Sigmoid colon (tissue), 7 donors: ENCODE measurements around the gene SLC9C2. TPM values are rescaled to one million over a fixed set of nuclear protein-coding genes. Genes with fewer than 3 reads are reported as not detected.
"Not testable (repeated sequence)": the region's sequence is repeated elsewhere in the genome, so short reads cannot be mapped to it uniquely, and the experiment has no call there.

Experiments used
- DNase-seq: peaks from one replicate; pipeline ENCODE4 v3.0.0-alpha.2; 2019
- H3K27ac ChIP-seq, 4 donors: fragments of 200-600 bp; sonication (generic); one replicate each; pipeline ENCODE4 v1.5.1; 2016 to 2019; ENCODE audit warnings: mild to moderate bottlenecking in 1 of 4
- H3K27me3 ChIP-seq, 3 donors: fragments of 200-600 bp; sonication (generic); one replicate each; pipeline ENCODE4 v1.5.1; 2019; ENCODE audit warnings: mild to moderate bottlenecking in 1 of 3
- H3K36me3 ChIP-seq, 4 donors: fragments of 200-600 bp; sonication (generic); one replicate each; pipeline ENCODE4 v1.5.1; 2016 to 2019
- H3K4me1 ChIP-seq, 4 donors: fragments of 200-600 bp; sonication (generic); one replicate each; pipeline ENCODE4 v1.5.1; 2017 to 2019
- H3K4me3 ChIP-seq, 4 donors: fragments of 200-600 bp; sonication (generic); one replicate each; pipeline ENCODE4 v1.5.1; 2017 to 2019; ENCODE audit warnings: mild to moderate bottlenecking in 2 of 4, moderate library complexity in 1 of 4
- H3K9me3 ChIP-seq, 4 donors: fragments of 200-600 bp in 3 of 4; sonication (generic) in 3 of 4; one replicate each; pipeline versions ENCODE4 v1.5.1 to v1.6.1; 2013 to 2019
- CTCF ChIP-seq, 4 experiments: fragments of 450-650 bp in 3 of 4; fragments of 200-600 bp in 1 of 4; IDR thresholded peaks; one replicate each; pipeline ENCODE4 v1.5.1; 2016 to 2019; ENCODE audit warnings: antibody characterized with exemption in 4 of 4, mild to moderate bottlenecking in 3 of 4, moderate library complexity in 2 of 4
- EP300 ChIP-seq, 4 donors: sonication (generic); formaldehyde crosslinking; IDR thresholded peaks; one replicate each; pipeline ENCODE4 v1.6.1; 2017; ENCODE audit warnings: antibody characterized with exemption in 4 of 4
- POLR2A ChIP-seq, 2 donors: fragments of 450-650 bp; IDR thresholded peaks; one replicate each; pipeline ENCODE4 v1.6.1; 2016; ENCODE audit warnings: antibody characterized with exemption in 2 of 2, mild to moderate bottlenecking in 2 of 2, moderate library complexity in 2 of 2
- POLR2AphosphoS5 ChIP-seq, 4 donors: sonication (generic); formaldehyde crosslinking; IDR thresholded peaks; one replicate each; pipeline ENCODE4 v1.6.1; 2017; ENCODE audit warnings: antibody characterized with exemption in 4 of 4
- WGBS, 2 donors: extraction: QIAGEN DNeasy Blood & Tissue Kit; methylation state at CpG; one replicate each; pipeline ENCODE4 v1.1.7; 2013; 5-methylcytosine and 5-hydroxymethylcytosine counted together
- intact Hi-C: fragments of 100-400 bp; cut with DNase I; formaldehyde crosslinking; loops from one replicate; pipeline ENCODE4 v1.15.1; 2023
- polyA plus RNA-seq, 3 donors: library from polyadenylated mRNA; stranded (reverse); fragments of 200-250 nt; gene quantifications; one replicate each; pipeline ENCODE4 v1.2.3, GENCODE V29; 2013
- total RNA-seq, 4 donors: library from RNA; depleted of rRNA; stranded (reverse); fragments of >200 nt; gene quantifications; one replicate each; pipeline ENCODE4 v1.1.0, GENCODE V29; 2016
- donor health status: healthy with polysubstance abuse.
- donor health status: Bipolar disorder and iron deficiency.
- donor health status: healthy.

SLC9C2 gene
- total and polyA plus RNA-seq, 7 donors, result not detected

- H3K4me3 ChIP-seq, result no peak overlapping the region
- 37 to 84% methylated on average over 2 of the region's 2 CpGs for WGBS, 2 donors
- H3K27ac ChIP-seq, result no peak overlapping the region
- intact Hi-C loops, result no loop called here
- no peaks in the 10 kb centered on the region for H3K9me3 ChIP-seq
- DNase-seq, result no peak
- no peaks in the 10 kb centered on the region for H3K27me3 ChIP-seq
- TF ChIP-seq POLR2A (IDR thresholded peaks at IDR 0.05) (no peak), EP300 (IDR thresholded peaks at IDR 0.05) (no peak), POLR2AphosphoS5 (IDR thresholded peaks at IDR 0.05) (no peak), CTCF (IDR thresholded peaks at IDR 0.05) (no peak)
- H3K4me1 ChIP-seq, result no peaks in the 10 kb centered on the region
- no peaks in the 10 kb centered on the region for H3K36me3 ChIP-seq
Measured at GRCh38 chr1:173496757-173497320, 106.0 kb downstream of the SLC9C2 start.

- Histone ChIP-seq H3K27me3 (no peaks in the 10 kb centered on the region), H3K4me3 (no peak overlapping the region), H3K36me3 (no peaks in the 10 kb centered on the region), H3K27ac (no peak overlapping the region), H3K4me1 (no peaks in the 10 kb centered on the region), H3K9me3 (no peaks in the 10 kb centered on the region)
- intact Hi-C loops, result no loop called here
- no peak for DNase-seq
- 72 to 92% methylated on average over 8 of the region's 8 CpGs for WGBS, 2 donors
- no peak for TF ChIP-seq POLR2AphosphoS5 (IDR thresholded peaks at IDR 0.05)
- no peak for TF ChIP-seq POLR2A (IDR thresholded peaks at IDR 0.05)
- no peak for TF ChIP-seq EP300 (IDR thresholded peaks at IDR 0.05)
- no peak for TF ChIP-seq CTCF (IDR thresholded peaks at IDR 0.05)
Measured at GRCh38 chr1:173495609-173496267, 107.1 kb downstream of the SLC9C2 start.

GRCh38 chr1:173493125-173493524 is 109.7 kb downstream of the SLC9C2 start:
- not testable (repeated sequence) for DNase-seq, H3K4me1 ChIP-seq

GRCh38 chr1:173491508-173491907 is 111.4 kb downstream of the SLC9C2 start:
- Histone ChIP-seq H3K9me3 (no peaks in the 10 kb centered on the region), H3K4me1 (no peaks in the 10 kb centered on the region), H3K4me3 (no peak overlapping the region), H3K36me3 (peaks cover 21 to 36% (median 26%) of the 10 kb centered on the region in 4 donors), H3K27ac (no peak overlapping the region), H3K27me3 (no peaks in the 10 kb centered on the region)
- WGBS, 2 donors, result 98 to 99% methylated on average over 2 of the region's 2 CpGs
- intact Hi-C loops, result no loop called here
- TF ChIP-seq POLR2A (IDR thresholded peaks at IDR 0.05) (no peak), CTCF (IDR thresholded peaks at IDR 0.05) (no peak), EP300 (IDR thresholded peaks at IDR 0.05) (no peak), POLR2AphosphoS5 (IDR thresholded peaks at IDR 0.05) (no peak)
- no peak for DNase-seq

More at GRCh38 chr1:173493125-173493524, 109.7 kb downstream of the SLC9C2 start:
- 87 to 92% methylated on average over 8 of the region's 8 CpGs for WGBS, 2 donors
- peaks cover 6 to 20% (median 11%) of the 10 kb centered on the region in 4 donors for H3K36me3 ChIP-seq
- H3K9me3 ChIP-seq, H3K4me3 ChIP-seq, H3K27me3 ChIP-seq, intact Hi-C loops, H3K27ac ChIP-seq: not testable (repeated sequence)

- DNase-seq, result no peak
- Histone ChIP-seq H3K27me3 (no peaks in the 10 kb centered on the region), H3K9me3 (no peaks in the 10 kb centered on the region), H3K4me1 (no peaks in the 10 kb centered on the region), H3K36me3 (peaks cover 31 to 52% (median 40%) of the 10 kb centered on the region in 4 donors), H3K4me3 (no peak overlapping the region), H3K27ac (no peak overlapping the region)
- WGBS, 2 donors, result 96 to 98% methylated on average over 3 of the region's 3 CpGs
- intact Hi-C loops, result no loop called here
- no peak for TF ChIP-seq CTCF (IDR thresholded peaks at IDR 0.05)
- no peak for TF ChIP-seq POLR2AphosphoS5 (IDR thresholded peaks at IDR 0.05)
- no peak for TF ChIP-seq EP300 (IDR thresholded peaks at IDR 0.05)
- TF ChIP-seq POLR2A (IDR thresholded peaks at IDR 0.05), result no peak
Measured at GRCh38 chr1:173489929-173490328, 112.9 kb downstream of the SLC9C2 start.
